ENCODE measurements around the gene SUB1. TPM values are rescaled to one million over a fixed set of nuclear protein-coding genes. Genes with fewer than 3 reads are reported as not detected.
"Not testable (repeated sequence)": the region's sequence is repeated elsewhere in the genome, so short reads cannot be mapped to it uniquely, and the experiment has no call there.

SUB1 gene
- 98.1 TPM for total RNA-seq

DNA sequence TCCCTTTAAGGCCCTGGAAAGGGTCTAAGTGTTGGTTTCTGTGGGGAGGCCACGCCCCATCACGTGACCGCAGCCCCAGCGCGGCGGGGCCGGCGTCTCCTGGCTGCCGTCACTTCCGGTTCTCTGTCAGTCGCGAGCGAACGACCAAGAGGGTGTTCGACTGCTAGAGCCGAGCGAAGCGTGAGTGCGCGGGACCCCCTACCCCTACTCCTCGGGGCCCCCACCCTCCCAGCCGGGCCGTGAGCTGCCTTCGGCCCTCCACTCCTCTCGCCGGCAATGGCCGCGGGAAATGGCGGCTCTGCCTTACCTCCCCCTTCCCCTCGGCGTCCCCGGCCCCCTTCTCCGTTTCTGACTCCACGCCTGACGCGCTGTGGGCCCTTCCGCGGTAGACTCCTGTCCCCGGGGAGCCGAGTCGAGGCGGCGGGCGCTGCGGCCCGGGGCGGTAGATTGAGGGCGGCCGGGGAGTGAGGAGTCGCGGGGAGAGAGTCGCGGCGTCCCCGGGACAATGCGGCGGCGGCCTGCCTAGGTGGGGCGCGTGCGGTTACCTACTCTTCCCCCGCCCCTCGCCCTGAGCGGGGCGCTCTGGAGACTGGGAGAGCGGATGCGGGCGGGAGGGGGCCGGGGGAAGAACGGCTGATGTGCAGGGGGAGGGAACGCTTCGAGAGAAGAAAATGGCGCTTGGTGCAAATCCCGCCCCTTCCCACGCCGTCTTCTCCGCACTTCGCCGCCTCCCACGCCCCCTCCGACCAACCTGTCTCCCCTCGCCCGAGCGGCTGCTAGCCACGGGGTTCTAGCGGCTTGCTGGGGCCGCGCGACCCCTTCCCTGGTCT lies at the start of gene SUB1:
Gene SUB1 (plus strand): TSS at position 112 of the 830 bp plus-strand sequence. CDS start 2,956 bp downstream, outside the sequence.
- Histone ChIP-seq H3K9me3 (ENCODE audit: control insufficient read depth in 3 of 3, low read length in 3 of 3) (no peaks in the 10 kb centered on the region), H3K27me3 (ENCODE audit: control insufficient read depth in 3 of 3, insufficient read depth in 3 of 3, low read length in 3 of 3) (no peaks in the 10 kb centered on the region), H3K9ac (ENCODE audit: low read depth in 1 of 3, low read length in 3 of 3) (peak within 1 kb of the TSS; percentile 85 to 95 (median 87)), H3K4me1 (ENCODE audit: control insufficient read depth in 3 of 3, insufficient read depth in 3 of 3, low read length in 3 of 3) (peaks cover 7 to 13% (median 9%) of the 10 kb centered on the region in 3 donors), H3K4me3 (ENCODE audit: low read length in 3 of 3) (peak within 1 kb of the TSS; percentile 80 to 90 (median 90)), H3K36me3 (ENCODE audit: control insufficient read depth in 3 of 3, insufficient read depth in 3 of 3, low read length in 3 of 3) (peaks cover 2 to 13% (median 12%) of the 10 kb centered on the region in 3 donors), H3K27ac (ENCODE audit: low read depth, low read length) (peak within 1 kb of the TSS; percentile 100)

DNA sequence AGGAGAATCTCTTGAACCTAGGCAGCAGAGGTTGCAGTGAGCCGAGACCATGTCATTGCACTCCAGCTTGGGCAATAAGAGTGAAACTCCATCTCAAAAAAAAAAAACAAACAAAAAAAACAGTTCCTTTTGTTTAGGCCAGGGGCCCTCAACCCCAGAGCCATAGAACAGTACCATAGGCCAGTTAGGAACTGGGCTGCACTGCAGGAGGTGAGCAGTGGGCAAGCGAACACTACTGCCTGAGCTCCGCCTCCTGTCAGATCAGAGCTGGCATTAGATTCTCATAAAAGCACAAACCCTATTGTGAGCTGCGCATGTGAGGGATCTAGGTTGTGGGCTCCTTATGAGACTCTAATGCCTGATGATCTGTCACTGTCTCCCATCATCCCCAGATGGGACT lies 49.1 kb upstream of the SUB1 start:
- Histone ChIP-seq H3K4me1 (ENCODE audit: control insufficient read depth in 3 of 3, insufficient read depth in 3 of 3, low read length in 3 of 3) (no peaks in the 10 kb centered on the region), H3K4me3 (ENCODE audit: low read length in 3 of 3) (no peak overlapping the region)

DNA sequence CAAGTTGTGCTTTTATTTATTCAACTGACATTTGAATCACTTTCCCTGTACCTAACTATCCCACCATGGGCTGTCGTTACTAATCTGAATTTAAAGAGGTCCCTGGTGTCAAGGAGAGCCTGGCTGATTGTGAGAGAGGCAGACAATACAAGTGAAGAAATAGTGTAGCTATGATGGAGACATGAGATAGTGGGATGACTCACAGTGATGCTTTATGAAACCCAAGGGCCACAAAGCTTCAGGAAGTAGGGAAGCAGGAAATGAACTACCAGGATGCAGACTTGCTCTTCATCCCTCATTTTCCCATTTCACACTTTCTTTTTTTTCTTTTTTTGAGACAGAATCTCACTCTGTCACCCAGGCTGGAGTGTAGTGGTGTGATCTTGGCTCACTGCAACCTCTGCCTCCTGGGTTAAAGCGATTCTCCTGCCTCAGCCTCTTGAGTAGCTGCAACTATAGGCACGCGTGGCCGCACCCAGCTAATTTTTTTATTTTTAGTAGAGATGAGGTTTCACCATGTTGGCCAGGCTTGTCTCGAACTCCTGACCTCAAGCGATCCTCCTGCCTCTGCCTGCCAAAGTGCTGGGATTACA lies 47.8 kb upstream of the SUB1 start:
- not testable (repeated sequence) for H3K27me3 ChIP-seq (ENCODE audit: control insufficient read depth in 3 of 3, insufficient read depth in 3 of 3, low read length in 3 of 3); H3K27ac ChIP-seq (ENCODE audit: low read depth, low read length); H3K4me3 ChIP-seq (ENCODE audit: low read length in 3 of 3); H3K36me3 ChIP-seq (ENCODE audit: control insufficient read depth in 3 of 3, insufficient read depth in 3 of 3, low read length in 3 of 3); H3K9ac ChIP-seq (ENCODE audit: low read depth in 1 of 3, low read length in 3 of 3); H3K4me1 ChIP-seq (ENCODE audit: control insufficient read depth in 3 of 3, insufficient read depth in 3 of 3, low read length in 3 of 3); H3K9me3 ChIP-seq (ENCODE audit: control insufficient read depth in 3 of 3, low read length in 3 of 3)

More for the DNA sequence above, 49.1 kb upstream of the SUB1 start:
- Histone ChIP-seq H3K27me3 (ENCODE audit: control insufficient read depth in 3 of 3, insufficient read depth in 3 of 3, low read length in 3 of 3) (no peaks in the 10 kb centered on the region), H3K9me3 (ENCODE audit: control insufficient read depth in 3 of 3, low read length in 3 of 3) (no peaks in the 10 kb centered on the region), H3K9ac (ENCODE audit: low read depth in 1 of 3, low read length in 3 of 3) (no peak overlapping the region), H3K36me3 (ENCODE audit: control insufficient read depth in 3 of 3, insufficient read depth in 3 of 3, low read length in 3 of 3) (no peaks in the 10 kb centered on the region), H3K27ac (ENCODE audit: low read depth, low read length) (no peak overlapping the region)

DNA sequence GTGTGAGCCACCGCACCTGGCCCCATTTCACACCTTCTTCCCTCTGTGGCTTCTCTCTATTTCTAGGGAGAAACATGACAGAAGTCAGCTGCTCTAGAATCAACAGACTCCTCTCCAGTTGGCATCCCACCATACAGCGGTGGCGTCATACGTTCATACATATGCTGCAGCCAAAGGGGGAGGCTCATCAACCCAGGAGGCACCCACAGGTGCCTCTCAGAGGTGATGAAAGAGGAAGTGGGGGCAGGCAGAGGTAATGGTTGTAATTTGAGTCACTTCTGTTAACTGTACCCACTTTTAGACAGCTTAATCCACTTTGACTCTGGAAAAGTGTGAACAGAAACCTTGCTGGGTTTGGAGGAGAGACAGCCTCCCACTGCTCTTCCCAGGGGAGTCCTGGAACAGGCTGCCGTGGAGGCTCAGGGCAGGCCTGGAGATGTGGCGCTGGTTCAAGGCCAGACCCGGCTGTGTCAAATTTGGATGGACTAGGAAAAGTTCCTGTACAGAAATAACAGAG lies 47.3 kb upstream of the SUB1 start:
- no peaks in the 10 kb centered on the region for H3K27me3 ChIP-seq (ENCODE audit: control insufficient read depth in 3 of 3, insufficient read depth in 3 of 3, low read length in 3 of 3)
- H3K36me3 ChIP-seq (ENCODE audit: control insufficient read depth in 3 of 3, insufficient read depth in 3 of 3, low read length in 3 of 3) = no peaks in the 10 kb centered on the region
- H3K4me1 ChIP-seq (ENCODE audit: control insufficient read depth in 3 of 3, insufficient read depth in 3 of 3, low read length in 3 of 3) = no peaks in the 10 kb centered on the region
- no peaks in the 10 kb centered on the region for H3K9me3 ChIP-seq (ENCODE audit: control insufficient read depth in 3 of 3, low read length in 3 of 3)
- no peak overlapping the region for H3K9ac ChIP-seq (ENCODE audit: low read depth in 1 of 3, low read length in 3 of 3)
- H3K4me3 ChIP-seq (ENCODE audit: low read length in 3 of 3) = no peak overlapping the region
- H3K27ac ChIP-seq (ENCODE audit: low read depth, low read length) = no peak overlapping the region

DNA sequence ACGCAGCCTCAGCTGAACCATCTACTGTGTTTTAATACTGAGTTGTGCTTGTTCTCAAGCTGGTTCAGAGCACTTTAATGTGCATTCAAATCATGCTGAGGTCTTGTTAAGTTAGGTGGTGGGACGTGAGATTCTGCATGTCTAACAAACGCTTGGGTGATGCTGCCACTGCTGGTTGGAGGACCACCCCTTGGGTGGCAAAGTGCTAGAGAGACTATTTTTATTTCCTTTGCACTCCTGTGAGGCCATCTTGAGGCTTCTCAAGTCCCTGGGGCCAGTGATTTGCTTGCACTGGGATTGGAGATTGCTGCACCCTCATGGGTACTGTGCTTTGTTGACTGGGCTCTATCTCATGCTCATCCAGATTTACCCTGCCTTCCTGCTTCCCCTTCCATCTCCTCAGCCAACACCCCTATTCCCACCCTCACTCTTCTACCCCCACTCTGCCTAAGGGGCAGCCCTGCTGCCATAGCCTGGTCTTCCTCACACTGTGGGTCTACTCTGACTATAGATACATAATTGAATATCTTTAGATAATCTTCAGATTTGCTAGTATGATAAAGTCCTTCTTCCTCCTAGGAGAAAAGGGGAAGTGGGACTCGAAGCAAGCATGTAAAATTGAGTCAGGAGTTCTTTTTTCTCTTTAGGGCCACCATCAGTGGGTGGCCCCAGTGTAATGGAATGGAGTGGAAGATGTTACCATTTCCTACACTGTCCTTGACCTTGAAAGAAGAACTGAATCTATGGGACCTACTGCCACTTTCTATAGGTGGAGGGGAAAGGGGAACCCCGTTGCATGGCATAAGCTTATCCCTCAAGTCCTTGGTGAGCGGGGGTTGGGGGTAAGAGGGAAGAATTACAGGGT lies 45.1 kb upstream of the SUB1 start:
- no peaks in the 10 kb centered on the region for H3K4me1 ChIP-seq (ENCODE audit: control insufficient read depth in 3 of 3, insufficient read depth in 3 of 3, low read length in 3 of 3)
- H3K9me3 ChIP-seq (ENCODE audit: control insufficient read depth in 3 of 3, low read length in 3 of 3) = no peaks in the 10 kb centered on the region
- H3K27ac ChIP-seq (ENCODE audit: low read depth, low read length) = no peak overlapping the region

DNA sequence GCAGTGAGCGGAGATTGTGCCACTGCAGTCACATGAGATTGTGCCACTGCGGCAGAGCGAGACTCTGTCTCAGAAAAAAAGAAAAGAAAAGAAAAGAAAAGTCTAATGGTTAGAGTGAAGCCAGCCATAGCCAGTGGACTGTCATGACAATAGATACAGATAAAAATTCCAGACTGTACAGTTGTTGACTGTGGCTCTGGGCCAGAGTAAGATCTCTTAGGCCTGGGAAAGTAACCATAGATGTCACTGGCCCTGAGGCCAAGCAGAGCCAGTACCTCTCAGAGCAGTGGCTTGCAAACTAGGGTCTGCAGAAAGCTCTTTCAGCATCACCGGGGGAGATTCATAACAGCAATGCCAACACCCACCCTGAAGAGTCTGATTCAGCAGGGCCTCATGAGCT lies 44.1 kb upstream of the SUB1 start:
- H3K36me3 ChIP-seq (ENCODE audit: control insufficient read depth in 3 of 3, insufficient read depth in 3 of 3, low read length in 3 of 3) = no peaks in the 10 kb centered on the region
- no peak overlapping the region for H3K4me3 ChIP-seq (ENCODE audit: low read length in 3 of 3)
- H3K4me1 ChIP-seq (ENCODE audit: control insufficient read depth in 3 of 3, insufficient read depth in 3 of 3, low read length in 3 of 3) = no peaks in the 10 kb centered on the region
- H3K9ac ChIP-seq (ENCODE audit: low read depth in 1 of 3, low read length in 3 of 3) = no peak overlapping the region
- H3K27ac ChIP-seq (ENCODE audit: low read depth, low read length) = no peak overlapping the region
- H3K27me3 ChIP-seq (ENCODE audit: control insufficient read depth in 3 of 3, insufficient read depth in 3 of 3, low read length in 3 of 3) = no peaks in the 10 kb centered on the region
- no peaks in the 10 kb centered on the region for H3K9me3 ChIP-seq (ENCODE audit: control insufficient read depth in 3 of 3, low read length in 3 of 3)

More for the DNA sequence above, 45.1 kb upstream of the SUB1 start:
- H3K9ac ChIP-seq (ENCODE audit: low read depth in 1 of 3, low read length in 3 of 3) = no peak overlapping the region
- no peak overlapping the region for H3K4me3 ChIP-seq (ENCODE audit: low read length in 3 of 3)
- no peaks in the 10 kb centered on the region for H3K36me3 ChIP-seq (ENCODE audit: control insufficient read depth in 3 of 3, insufficient read depth in 3 of 3, low read length in 3 of 3)
- H3K27me3 ChIP-seq (ENCODE audit: control insufficient read depth in 3 of 3, insufficient read depth in 3 of 3, low read length in 3 of 3) = no peaks in the 10 kb centered on the region

- Histone ChIP-seq H3K4me1 (ENCODE audit: control insufficient read depth in 3 of 3, insufficient read depth in 3 of 3, low read length in 3 of 3) (no peaks in the 10 kb centered on the region), H3K9me3 (ENCODE audit: control insufficient read depth in 3 of 3, low read length in 3 of 3) (no peaks in the 10 kb centered on the region), H3K27me3 (ENCODE audit: control insufficient read depth in 3 of 3, insufficient read depth in 3 of 3, low read length in 3 of 3) (no peaks in the 10 kb centered on the region), H3K36me3 (ENCODE audit: control insufficient read depth in 3 of 3, insufficient read depth in 3 of 3, low read length in 3 of 3) (no peaks in the 10 kb centered on the region), H3K27ac (ENCODE audit: low read depth, low read length) (no peak overlapping the region), H3K4me3 (ENCODE audit: low read length in 3 of 3) (no peak overlapping the region), H3K9ac (ENCODE audit: low read depth in 1 of 3, low read length in 3 of 3) (no peak overlapping the region)
Measured at GRCh38 chr5:32542216-32543059, 42.9 kb upstream of the SUB1 start.

- no peaks in the 10 kb centered on the region for H3K27me3 ChIP-seq (ENCODE audit: control insufficient read depth in 3 of 3, insufficient read depth in 3 of 3, low read length in 3 of 3)
- H3K4me3 ChIP-seq (ENCODE audit: low read length in 3 of 3) = no peak overlapping the region
- no peaks in the 10 kb centered on the region for H3K4me1 ChIP-seq (ENCODE audit: control insufficient read depth in 3 of 3, insufficient read depth in 3 of 3, low read length in 3 of 3)
- H3K9me3 ChIP-seq (ENCODE audit: control insufficient read depth in 3 of 3, low read length in 3 of 3) = no peaks in the 10 kb centered on the region
- H3K9ac ChIP-seq (ENCODE audit: low read depth in 1 of 3, low read length in 3 of 3) = no peak overlapping the region
- H3K36me3 ChIP-seq (ENCODE audit: control insufficient read depth in 3 of 3, insufficient read depth in 3 of 3, low read length in 3 of 3) = no peaks in the 10 kb centered on the region
- H3K27ac ChIP-seq (ENCODE audit: low read depth, low read length) = no peak overlapping the region
Measured at GRCh38 chr5:32543291-32543690, 42.1 kb upstream of the SUB1 start.

DNA sequence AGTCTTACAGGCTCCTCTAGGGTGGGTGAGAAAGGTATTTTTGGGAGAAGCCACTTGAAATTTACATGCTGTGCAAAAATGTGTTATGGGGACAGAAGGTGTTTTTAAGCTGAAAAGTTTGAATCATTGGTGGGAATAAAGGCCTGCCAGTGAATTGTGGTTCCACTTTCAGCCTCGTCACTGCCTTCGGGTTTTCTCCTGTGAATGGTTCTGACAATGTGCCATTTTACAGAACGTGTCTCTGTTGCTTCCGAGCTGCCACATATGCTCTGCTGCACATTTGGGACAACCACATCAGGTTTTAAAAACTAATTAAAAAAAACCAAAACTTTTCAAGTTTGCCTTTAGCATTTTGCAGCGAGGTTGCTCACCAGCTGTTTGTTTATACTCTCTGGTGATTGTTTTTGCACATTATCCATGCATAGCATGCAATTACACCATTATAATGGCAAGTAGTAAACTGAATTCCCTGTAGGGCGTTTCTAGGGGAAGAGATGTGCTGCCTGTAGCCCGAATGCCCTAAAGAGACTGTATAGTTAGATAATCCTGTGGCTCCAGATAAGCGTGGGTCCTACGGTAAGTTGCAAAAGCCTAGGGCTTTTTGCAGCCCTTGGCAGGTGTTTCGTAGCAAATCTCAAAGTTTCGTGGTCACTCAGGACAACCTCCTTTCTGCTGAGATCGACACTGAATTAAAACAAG lies 40.1 kb upstream of the SUB1 start:
- H3K27ac ChIP-seq (ENCODE audit: low read depth, low read length) = no peak overlapping the region

More for the DNA sequence above, 40.1 kb upstream of the SUB1 start:
- Histone ChIP-seq H3K4me1 (ENCODE audit: control insufficient read depth in 3 of 3, insufficient read depth in 3 of 3, low read length in 3 of 3) (no peaks in the 10 kb centered on the region), H3K9ac (ENCODE audit: low read depth in 1 of 3, low read length in 3 of 3) (no peak overlapping the region), H3K27me3 (ENCODE audit: control insufficient read depth in 3 of 3, insufficient read depth in 3 of 3, low read length in 3 of 3) (no peaks in the 10 kb centered on the region), H3K4me3 (ENCODE audit: low read length in 3 of 3) (no peak overlapping the region), H3K9me3 (ENCODE audit: control insufficient read depth in 3 of 3, low read length in 3 of 3) (no peaks in the 10 kb centered on the region), H3K36me3 (ENCODE audit: control insufficient read depth in 3 of 3, insufficient read depth in 3 of 3, low read length in 3 of 3) (no peaks in the 10 kb centered on the region)
